CD4-positive, alpha-beta T cell treated with Interleukin-17A for 4 hours (primary cell): ENCODE measurements around the gene AKAP14.
"Not testable (repeated sequence)": the region's sequence is repeated elsewhere in the genome, so short reads cannot be mapped to it uniquely, and the experiment has no call there.

Experiments used
- DNase-seq: peaks from one replicate; pipeline ENCODE4 v3.0.0-alpha.2; 2020; ENCODE audit warnings: mixed read lengths

AKAP14 gene

DNA sequence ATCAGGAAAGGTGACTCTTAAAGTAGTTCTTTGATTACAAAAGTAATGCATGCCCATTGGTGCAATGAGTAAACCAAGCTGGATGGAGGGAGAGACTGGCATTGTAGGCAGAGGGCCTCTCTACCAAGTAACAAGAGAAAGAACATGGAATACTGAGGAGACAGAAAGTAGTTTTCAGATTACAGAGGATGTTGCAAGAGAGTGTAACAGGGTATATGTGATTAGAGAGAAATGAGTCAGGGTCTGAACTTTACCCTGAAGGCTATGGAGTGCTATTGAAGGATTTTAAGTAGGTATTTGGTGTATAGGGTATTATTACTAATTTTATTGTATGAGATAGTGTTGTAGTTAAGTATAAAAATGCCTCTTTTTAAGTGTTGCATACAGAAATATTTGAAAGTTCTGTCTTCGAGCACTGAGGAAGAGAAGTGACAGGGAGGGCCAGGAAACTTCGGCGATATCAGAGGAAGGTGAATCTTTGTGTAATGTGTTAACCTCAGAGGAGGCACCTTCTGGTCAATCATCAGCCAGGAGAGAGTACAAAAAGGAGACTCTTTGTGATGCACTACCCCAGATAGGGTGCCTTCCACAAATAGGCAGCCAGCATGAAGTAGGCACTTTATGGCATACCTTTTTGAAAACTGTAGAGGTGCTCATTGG, 39.7 kb downstream of the AKAP14 start:
- no peak for DNase-seq

DNA sequence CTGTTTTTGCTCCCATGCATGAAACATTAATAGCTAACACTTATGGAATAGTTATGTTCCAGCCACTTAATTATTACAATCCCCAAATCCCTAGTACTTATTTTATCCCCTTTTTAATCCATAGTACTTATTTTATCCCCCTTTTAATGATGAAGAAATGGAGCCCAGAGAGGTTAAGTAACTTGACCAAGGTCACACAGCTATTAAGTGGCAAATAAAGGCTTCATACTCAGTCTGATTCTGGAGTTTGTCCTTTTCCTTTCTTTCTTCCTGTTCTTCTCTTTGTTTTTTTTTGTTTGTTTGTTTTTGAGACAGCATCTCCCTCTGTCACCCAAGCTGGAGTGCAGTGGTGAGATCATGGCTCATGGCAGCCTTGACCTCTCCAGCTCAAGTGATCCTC, 45.6 kb downstream of the AKAP14 start:
- DNase-seq = no peak

DNA sequence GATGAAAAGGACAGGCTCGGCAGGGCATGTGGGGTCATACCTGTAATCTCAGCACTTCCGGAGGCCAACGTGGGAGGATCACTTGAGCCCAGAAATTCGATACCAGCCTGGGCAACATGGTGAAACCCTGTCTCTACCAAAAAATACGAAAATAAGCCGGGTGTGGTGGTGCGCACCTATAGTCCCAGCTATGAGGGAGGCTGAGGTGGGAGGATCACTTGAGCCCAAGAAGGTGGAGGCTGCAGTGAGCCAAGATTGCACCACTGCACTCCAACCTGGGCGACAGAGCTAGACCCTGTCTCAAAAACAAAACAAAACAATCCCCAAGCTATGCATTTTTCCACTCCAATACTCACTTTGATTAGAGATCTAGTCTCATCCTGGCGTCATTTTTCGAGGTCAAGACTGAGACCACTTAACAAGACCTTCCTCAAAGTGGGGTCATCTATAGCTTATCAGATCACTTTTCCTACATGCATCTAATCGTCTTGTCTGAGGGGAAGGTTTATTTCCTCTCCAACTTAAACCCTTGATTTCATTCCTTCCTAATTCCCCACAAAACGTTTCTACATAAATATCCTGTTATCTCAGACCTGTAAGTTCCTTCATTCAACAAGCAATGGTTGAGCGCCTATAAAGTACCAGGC, 46.6 kb downstream of the AKAP14 start:
- no peak for DNase-seq

DNA sequence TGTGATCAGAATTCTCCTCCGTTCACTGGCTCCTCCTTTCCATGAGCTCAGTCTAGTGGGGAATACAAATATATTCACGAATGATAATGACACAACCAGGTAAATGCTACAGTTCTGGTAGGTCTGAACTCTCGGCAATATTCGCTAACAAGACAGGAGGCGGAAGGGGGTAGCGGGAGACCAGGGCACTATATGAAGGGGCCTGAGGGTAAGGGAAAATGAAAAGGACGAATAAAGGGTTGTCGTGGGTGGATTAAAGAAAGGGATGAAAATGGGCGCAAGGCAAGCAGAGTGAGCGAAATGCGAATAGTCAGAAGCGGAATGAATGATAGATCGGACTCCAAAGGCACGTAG, 47.1 kb downstream of the AKAP14 start:
- DNase-seq = no peak

DNA sequence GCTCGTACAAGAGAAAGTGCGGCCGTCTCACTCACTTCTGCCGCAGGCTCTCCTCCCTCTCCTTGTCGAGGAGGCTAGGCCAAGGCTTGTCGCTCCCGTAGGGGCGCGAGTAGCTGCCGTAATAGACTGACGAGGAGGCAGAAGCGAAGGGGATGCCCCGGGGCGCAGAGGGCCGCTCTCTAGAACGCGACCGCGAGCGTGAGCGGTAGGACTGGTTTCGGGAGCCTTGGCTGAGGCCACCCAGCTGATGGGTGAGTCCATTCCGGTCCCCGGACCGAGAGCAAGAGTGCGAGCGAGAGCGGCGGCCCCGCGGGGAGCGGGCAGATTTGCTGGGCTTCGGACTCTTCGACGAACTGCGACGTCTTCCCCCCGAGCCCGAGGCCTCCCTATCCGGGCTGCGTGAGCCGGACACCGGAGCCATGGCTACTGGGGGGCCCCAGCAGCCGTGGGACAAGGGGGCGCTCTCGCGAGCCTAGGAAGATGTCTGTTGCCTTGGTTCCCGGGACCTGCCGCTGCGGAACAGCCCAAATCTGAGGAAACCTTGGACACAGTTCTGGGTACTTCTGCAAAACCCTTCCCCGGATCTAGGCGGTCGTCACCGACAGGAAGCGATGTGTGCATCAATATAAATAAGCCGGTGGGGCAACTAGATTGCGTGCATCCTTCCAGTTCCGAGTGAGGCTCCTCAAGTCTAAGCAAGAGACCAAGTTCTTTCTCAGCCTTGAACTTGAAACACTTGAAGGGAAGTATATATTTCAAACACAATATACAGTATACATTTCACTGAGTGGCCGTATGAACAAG, 47.7 kb downstream of the AKAP14 start, which contains the start of gene NKAP:
Gene NKAP (minus strand): TSS at position 567 of the 804 bp plus-strand sequence. CDS start 146 bp downstream, at position 421.
- DNase-seq = peak; percentile 81

DNA sequence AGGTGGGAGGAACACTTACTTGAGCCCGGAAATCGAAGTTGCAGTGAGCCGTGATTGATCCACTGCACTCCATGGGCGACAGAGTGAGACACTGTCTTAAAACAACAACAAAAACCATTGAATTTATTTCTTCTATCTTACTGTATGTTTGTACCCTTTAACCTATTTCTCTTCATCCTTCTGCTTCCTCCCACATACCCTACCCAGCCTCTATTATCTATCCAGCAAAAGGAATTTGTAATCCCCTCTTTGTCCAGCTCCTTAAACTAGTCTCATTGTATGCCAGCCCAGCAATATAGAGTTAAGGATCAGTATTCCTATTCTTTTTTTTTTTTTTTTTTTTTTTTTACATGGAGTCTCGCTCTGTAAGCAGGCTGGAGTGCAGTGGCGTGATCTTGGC, 49.8 kb downstream of the AKAP14 start:
- no peak for DNase-seq

DNA sequence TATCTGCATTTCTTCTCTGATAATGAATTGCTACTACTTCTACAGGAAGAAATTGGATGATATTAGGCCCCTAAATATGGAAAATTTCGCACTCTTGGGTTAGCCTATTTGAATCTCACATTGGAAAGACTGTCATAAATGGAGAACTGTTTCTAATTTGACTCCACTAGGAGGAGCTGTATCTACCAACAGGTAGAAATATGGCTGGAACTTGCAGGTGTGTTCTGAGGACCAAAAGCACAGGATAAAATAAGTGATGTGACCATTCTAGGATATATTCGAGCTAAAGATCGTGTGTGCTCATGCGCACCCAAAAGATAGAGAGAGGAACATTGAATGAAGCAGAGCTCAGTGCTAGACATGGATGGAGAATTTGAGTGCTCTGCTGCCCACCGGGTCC, 52.7 kb downstream of the AKAP14 start:
- no peak for DNase-seq

DNA sequence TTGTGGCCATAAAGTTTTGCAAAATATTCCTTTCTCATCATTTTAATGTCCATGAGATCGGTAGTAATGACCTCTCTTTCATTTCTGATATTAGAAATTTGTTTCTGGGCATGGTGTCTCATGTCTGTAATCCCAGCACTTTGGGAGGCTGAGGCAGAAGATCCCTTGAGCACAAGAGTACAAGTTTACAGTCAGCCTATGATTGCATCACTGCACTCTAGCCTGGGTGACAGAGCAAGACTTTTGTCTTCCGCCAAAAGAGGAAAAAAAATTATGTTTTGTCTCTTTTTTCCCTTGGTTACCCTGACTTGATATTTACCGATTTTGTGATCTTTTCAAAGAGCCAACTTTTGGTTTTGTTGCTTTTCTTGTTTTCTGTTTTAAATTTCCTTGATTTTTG, 58.7 kb downstream of the AKAP14 start:
- no peak for DNase-seq

DNA sequence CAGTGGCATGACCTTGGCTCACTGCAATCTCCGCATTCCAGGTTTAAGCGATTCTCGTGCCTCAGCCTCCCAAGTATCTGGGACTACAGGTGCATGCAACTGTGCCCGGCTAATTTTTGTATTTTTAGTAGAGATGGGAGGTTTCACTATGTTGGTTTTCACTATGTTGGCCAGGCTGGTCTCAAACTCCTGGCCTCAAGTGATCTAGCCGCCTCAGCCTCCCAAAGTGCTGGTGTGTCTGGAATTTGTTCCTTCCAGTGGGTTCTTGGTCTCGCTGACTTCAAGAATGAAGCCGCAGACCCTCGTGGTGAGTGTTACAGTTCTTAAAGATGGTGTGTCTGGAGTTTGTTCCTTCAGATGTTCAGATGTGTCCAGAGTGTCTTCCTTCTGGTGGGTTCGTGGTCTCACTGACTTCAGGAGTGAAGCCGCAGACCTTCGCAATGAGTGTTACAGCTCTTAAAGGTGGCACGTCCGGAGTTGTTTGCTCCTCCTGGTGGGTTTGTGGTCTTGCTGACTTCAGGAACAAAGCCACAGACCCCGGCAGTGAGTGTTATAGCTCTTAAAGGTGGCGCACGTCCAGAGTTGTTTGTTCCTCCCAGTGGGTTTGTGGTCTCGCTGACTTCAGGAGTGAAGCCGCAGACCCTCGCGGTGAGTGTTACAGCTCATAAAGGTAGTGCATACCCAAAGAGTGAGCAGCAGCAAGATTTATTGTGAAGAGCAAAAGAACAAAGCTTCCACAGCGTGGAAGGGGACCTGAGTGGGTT, 60.3 kb downstream of the AKAP14 start:
- peak; percentile 23 for DNase-seq

DNA sequence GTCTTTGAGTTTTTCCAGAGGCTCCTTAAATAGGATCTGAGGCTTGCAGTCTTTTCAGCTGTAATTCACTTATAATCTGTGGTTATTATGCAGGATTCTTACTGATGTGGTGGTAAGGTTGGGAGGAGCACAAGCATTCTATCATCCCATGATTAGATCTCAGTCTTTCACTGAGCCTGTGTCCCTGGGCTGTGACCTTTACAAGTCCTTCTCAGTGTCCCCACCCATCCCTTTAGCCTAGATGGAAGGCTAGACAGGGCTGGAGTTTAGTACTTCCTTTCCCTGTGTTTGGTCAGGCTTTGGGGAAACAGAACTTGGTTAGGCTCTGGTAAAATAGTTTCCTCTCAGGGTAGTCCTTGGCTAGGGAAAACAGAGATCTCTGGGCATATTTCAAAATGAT, 64.9 kb downstream of the AKAP14 start:
- no peak for DNase-seq

DNA sequence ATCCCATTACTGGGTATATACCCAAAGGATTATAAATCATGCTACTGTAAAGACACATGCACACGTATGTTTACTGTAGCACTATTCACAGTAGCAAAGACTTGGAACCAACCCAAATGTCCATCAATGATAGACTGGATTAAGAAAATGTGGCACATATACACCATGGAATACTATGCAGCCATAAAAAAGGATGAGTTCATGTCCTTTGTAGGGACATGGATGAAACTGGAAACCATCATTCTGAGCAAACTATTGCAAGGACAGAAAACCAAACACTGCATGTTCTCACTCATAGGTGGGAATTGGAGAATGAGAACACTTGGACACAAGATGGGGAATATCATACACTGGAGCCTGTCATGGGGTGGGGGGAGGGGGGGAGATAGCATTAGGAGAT, 71.1 kb downstream of the AKAP14 start:
- DNase-seq = not testable (repeated sequence)
